ENCODE results near the gene TPGS2.

GRCh38 chr18:36843784-36844183 is 15.0 kb upstream of the TPGS2 start:
- TF ChIP-seq, protein P1, sequence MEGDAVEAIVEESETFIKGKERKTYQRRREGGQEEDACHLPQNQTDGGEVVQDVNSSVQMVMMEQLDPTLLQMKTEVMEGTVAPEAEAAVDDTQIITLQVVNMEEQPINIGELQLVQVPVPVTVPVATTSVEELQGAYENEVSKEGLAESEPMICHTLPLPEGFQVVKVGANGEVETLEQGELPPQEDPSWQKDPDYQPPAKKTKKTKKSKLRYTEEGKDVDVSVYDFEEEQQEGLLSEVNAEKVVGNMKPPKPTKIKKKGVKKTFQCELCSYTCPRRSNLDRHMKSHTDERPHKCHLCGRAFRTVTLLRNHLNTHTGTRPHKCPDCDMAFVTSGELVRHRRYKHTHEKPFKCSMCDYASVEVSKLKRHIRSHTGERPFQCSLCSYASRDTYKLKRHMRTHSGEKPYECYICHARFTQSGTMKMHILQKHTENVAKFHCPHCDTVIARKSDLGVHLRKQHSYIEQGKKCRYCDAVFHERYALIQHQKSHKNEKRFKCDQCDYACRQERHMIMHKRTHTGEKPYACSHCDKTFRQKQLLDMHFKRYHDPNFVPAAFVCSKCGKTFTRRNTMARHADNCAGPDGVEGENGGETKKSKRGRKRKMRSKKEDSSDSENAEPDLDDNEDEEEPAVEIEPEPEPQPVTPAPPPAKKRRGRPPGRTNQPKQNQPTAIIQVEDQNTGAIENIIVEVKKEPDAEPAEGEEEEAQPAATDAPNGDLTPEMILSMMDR (IDR thresholded peaks at IDR 0.05 in 8 of 11, conservative IDR thresholded peaks at IDR 0.05 in 3 of 11), result peak in 1 of 11 experiments; percentile 27
- TF ChIP-seq POLR2AphosphoS5 (IDR thresholded peaks at IDR 0.05), result no peak
